OCI-LY1 (cell line): ENCODE results near the gene IGF1R.

ENCODE experiments used
- CTCF ChIP-seq: fragments of 200-600 bp; sonication (generic), shearing (Covaris generic); IDR thresholded peaks from 2 replicates; pipeline ENCODE4 v1.5.1; 2017; ENCODE audit warnings: mild to moderate bottlenecking, antibody characterized with exemption, low read length, moderate library complexity, mixed read lengths
- EZH2 ChIP-seq: fragments of 200-600 bp; sonication (generic), shearing (Covaris generic); IDR thresholded peaks from 2 replicates; pipeline ENCODE4 v1.8.0; 2017; ENCODE audit warnings: borderline replicate concordance, mixed run types, mild to moderate bottlenecking, antibody characterized with exemption, low read length, moderate library complexity, mixed read lengths

DNA sequence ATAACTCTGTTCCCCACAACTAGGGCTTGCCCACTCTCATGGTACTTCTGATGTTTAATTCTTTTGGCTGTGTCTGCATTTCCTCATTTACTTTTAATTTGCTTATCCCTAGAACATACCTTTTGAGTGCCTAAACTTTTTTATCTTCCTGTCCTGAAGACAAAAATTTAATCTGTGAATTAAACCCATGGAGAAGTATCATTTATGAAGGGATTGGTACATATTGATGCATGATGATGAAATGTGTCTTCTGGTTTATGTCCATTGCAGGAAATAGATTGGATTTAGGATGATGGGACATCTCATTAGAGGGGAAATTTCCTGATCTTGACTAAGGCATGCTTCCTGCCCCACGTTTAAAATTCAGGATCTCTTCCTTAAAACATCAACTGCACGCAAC lies 249.8 kb downstream of the IGF1R start:
- TF ChIP-seq EZH2, result no peak
- TF ChIP-seq CTCF, result no peak
